ENCODE data around the gene MRPL34. TPM values are rescaled to one million over a fixed set of nuclear protein-coding genes. Genes with fewer than 3 reads are reported as not detected.

The MRPL34 gene
- total RNA-seq, 4 donors from 2014 or later = 131 to 173 (median 147) TPM

- Histone ChIP-seq H3K9me3 (no peaks in the 10 kb centered on the region), H3K36me3 (peaks cover 7 to 47% (median 27%) of the 10 kb centered on the region in 4 donors), H3K27me3 (peaks cover 0 to 29% (median 2%) of the 10 kb centered on the region in 4 donors), H3K27ac (replicated peaks in 1 of 4) (peak overlapping the region in 1 of 4 donors; percentile 36), H3K4me3 (no peak overlapping the region), H3K4me1 (peaks cover 6 to 68% (median 59%) of the 10 kb centered on the region in 4 donors)
- 74% methylated on average over 17 of the region's 17 CpGs for WGBS
- no peak for TF ChIP-seq POLR2A (IDR thresholded peaks at IDR 0.05; ENCODE audit: low read depth)
- TF ChIP-seq CTCF (IDR thresholded peaks at IDR 0.05) = no peak
- TF ChIP-seq POLR2AphosphoS5 (IDR thresholded peaks at IDR 0.05) = no peak
- TF ChIP-seq EP300 (IDR thresholded peaks at IDR 0.05) = no peak
- no peak for DNase-seq (ENCODE audit: extremely low spot score)
- intact Hi-C loops (cut with DNase I) = no loop called here
These were observed 20.4 kb downstream of the MRPL34 start for GRCh38 chr19:17325881-17326594.

GRCh38 chr19:17326595-17326966, 20.9 kb downstream of the MRPL34 start:
- Histone ChIP-seq H3K27ac (replicated peaks in 1 of 4) (peak overlapping the region in 1 of 4 donors; percentile 36), H3K9me3 (no peaks in the 10 kb centered on the region), H3K36me3 (peaks cover 2 to 44% (median 25%) of the 10 kb centered on the region in 4 donors), H3K4me3 (no peak overlapping the region), H3K4me1 (peaks cover 6 to 68% (median 59%) of the 10 kb centered on the region in 4 donors), H3K27me3 (peaks cover 0 to 33% (median 2%) of the 10 kb centered on the region in 4 donors)
- TF ChIP-seq CTCF (IDR thresholded peaks at IDR 0.05) (no peak), POLR2A (IDR thresholded peaks at IDR 0.05; ENCODE audit: low read depth) (no peak), POLR2AphosphoS5 (IDR thresholded peaks at IDR 0.05) (no peak)
- DNase-seq (ENCODE audit: extremely low spot score) = no peak
- whole genome bisulfite sequencing = 79% methylated on average over 9 of the region's 11 CpGs
- intact Hi-C loops (cut with DNase I) = no loop called here

- TF ChIP-seq EP300 (IDR thresholded peaks at IDR 0.05) (no peak), CTCF (IDR thresholded peaks at IDR 0.05) (no peak), POLR2AphosphoS5 (IDR thresholded peaks at IDR 0.05) (no peak), POLR2A (IDR thresholded peaks at IDR 0.05; ENCODE audit: low read depth) (no peak)
- no peaks in the 10 kb centered on the region for H3K9me3 ChIP-seq
- intact Hi-C loops (cut with DNase I) = no loop called here
- H3K4me1 ChIP-seq = peaks cover 6 to 68% (median 59%) of the 10 kb centered on the region in 4 donors
- peaks cover 0 to 34% (median 2%) of the 10 kb centered on the region in 4 donors for H3K27me3 ChIP-seq
- no peak overlapping the region for H3K27ac ChIP-seq (replicated peaks in 1 of 4)
- H3K4me3 ChIP-seq = no peak overlapping the region
- H3K36me3 ChIP-seq = peaks cover 0 to 38% (median 19%) of the 10 kb centered on the region in 4 donors
- 95% methylated on average over 3 of the region's 27 CpGs for WGBS
- no peak for DNase-seq (ENCODE audit: extremely low spot score)
These were observed 21.5 kb downstream of the MRPL34 start for GRCh38 chr19:17327068-17327653.

GRCh38 chr19:17327654-17328516, 22.2 kb downstream of the MRPL34 start:
- H3K4me1 ChIP-seq = peaks cover 6 to 69% (median 60%) of the 10 kb centered on the region in 4 donors
- H3K36me3 ChIP-seq = peaks cover 0 to 35% (median 18%) of the 10 kb centered on the region in 4 donors
- intact Hi-C loops (cut with DNase I) = no loop called here
- peak overlapping the region; percentile 42 to 53 (median 52) for H3K4me3 ChIP-seq
- WGBS = 25% methylated on average over 35 of the region's 64 CpGs
- DNase-seq (ENCODE audit: extremely low spot score) = no peak
- peak overlapping the region; percentile 41 to 61 (median 48) for H3K27ac ChIP-seq (replicated peaks in 1 of 4)
- no peaks in the 10 kb centered on the region for H3K9me3 ChIP-seq
- peaks cover 0 to 41% (median 2%) of the 10 kb centered on the region in 4 donors for H3K27me3 ChIP-seq
- TF ChIP-seq EP300 (IDR thresholded peaks at IDR 0.05) (no peak), CTCF (IDR thresholded peaks at IDR 0.05) (peak; percentile 32 to 49 (median 35)), POLR2A (IDR thresholded peaks at IDR 0.05; ENCODE audit: low read depth) (no peak), POLR2AphosphoS5 (IDR thresholded peaks at IDR 0.05) (peak in 1 of 2 donors; percentile 7)
